ENCODE results near the gene CXCR6. TPM values are rescaled to one million over a fixed set of nuclear protein-coding genes. Genes with fewer than 3 reads are reported as not detected.

The CXCR6 gene
- total RNA-seq, 4 donors from 2014 or later = 0.44 to 1.6 (median 0.72) TPM; not detected in 1

DNA sequence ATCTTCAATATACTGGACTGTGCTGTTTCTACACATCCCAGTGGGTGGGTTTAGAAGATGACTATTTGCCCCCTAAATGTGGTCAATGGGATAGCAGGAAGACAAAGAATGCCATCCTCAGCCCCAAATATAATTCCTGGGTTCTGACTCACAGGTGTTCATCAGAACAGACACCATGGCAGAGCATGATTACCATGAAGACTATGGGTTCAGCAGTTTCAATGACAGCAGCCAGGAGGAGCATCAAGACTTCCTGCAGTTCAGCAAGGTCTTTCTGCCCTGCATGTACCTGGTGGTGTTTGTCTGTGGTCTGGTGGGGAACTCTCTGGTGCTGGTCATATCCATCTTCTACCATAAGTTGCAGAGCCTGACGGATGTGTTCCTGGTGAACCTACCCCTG, 3.0 kb downstream of the CXCR6 start:
- no peak for TF ChIP-seq CTCF (IDR thresholded peaks at IDR 0.05)
- TF ChIP-seq POLR2A (IDR thresholded peaks at IDR 0.05) = no peak
- intact Hi-C loops (cut with DNase I; ENCODE audit: low total_unique reads) = no loop called here
- DNase-seq (ENCODE audit: low spot score in 2 of 2) = peak in 1 of 2 donors; percentile 17
- no peak overlapping the region for H3K4me3 ChIP-seq (ENCODE audit: low read depth, poor library complexity, severe bottlenecking)
- WGBS, 2 donors = 100% methylated on average over 1 of the region's 1 CpG

DNA sequence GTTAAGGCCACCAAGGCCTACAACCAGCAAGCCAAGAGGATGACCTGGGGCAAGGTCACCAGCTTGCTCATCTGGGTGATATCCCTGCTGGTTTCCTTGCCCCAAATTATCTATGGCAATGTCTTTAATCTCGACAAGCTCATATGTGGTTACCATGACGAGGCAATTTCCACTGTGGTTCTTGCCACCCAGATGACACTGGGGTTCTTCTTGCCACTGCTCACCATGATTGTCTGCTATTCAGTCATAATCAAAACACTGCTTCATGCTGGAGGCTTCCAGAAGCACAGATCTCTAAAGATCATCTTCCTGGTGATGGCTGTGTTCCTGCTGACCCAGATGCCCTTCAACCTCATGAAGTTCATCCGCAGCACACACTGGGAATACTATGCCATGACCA, 3.6 kb downstream of the CXCR6 start:
- no peak for DNase-seq (ENCODE audit: low spot score in 2 of 2)
- no peak overlapping the region for H3K4me3 ChIP-seq (ENCODE audit: low read depth, poor library complexity, severe bottlenecking)
- TF ChIP-seq POLR2A (IDR thresholded peaks at IDR 0.05) (no peak), CTCF (IDR thresholded peaks at IDR 0.05) (no peak)
- intact Hi-C loops (cut with DNase I; ENCODE audit: low total_unique reads) = no loop called here
- WGBS, 2 donors = 78 to 98% methylated on average over 3 of the region's 3 CpGs

GRCh38 chr3:45947361-45947760, 4.1 kb downstream of the CXCR6 start:
- intact Hi-C loops (cut with DNase I; ENCODE audit: low total_unique reads) = no loop called here
- TF ChIP-seq POLR2A (IDR thresholded peaks at IDR 0.05) (no peak), CTCF (IDR thresholded peaks at IDR 0.05) (no peak)
- H3K4me3 ChIP-seq (ENCODE audit: low read depth, poor library complexity, severe bottlenecking) = no peak overlapping the region
- DNase-seq (ENCODE audit: low spot score in 2 of 2) = no peak
- WGBS, 2 donors = 92 to 95% methylated on average over 3 of the region's 3 CpGs

- intact Hi-C loops (cut with DNase I; ENCODE audit: low total_unique reads) = no loop called here
- no peak for DNase-seq (ENCODE audit: low spot score in 2 of 2)
Measured at GRCh38 chr3:45948311-45948781, 5.1 kb downstream of the CXCR6 start.

DNA sequence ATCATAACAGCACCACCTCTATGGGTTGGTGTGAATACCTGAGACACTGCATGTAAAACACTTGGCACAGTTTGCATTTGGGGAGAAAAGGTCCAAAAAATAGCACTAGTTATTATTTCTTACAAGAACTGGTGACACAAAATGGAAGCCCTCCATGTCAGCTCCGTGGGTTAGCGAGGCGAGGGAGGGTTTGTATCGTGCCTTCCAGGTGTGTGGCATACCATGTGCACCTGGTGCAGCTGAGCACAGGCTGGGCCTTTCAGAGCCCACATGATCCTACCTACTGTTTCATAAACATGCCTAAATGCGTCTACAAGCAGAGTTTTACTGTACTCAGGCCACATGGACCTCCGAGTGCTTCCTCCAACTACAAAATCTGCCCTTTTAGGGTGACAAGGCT, 5.6 kb downstream of the CXCR6 start:
- H3K4me3 ChIP-seq (ENCODE audit: low read depth, poor library complexity, severe bottlenecking) = no peak overlapping the region
- 91 to 94% methylated on average over 6 of the region's 6 CpGs for WGBS, 2 donors
- DNase-seq (ENCODE audit: low spot score in 2 of 2) = peak in 1 of 2 donors; percentile 63
- TF ChIP-seq POLR2A (IDR thresholded peaks at IDR 0.05) (no peak), CTCF (IDR thresholded peaks at IDR 0.05) (no peak)
- intact Hi-C loops (cut with DNase I; ENCODE audit: low total_unique reads) = no loop called here

More at GRCh38 chr3:45948311-45948781, 5.1 kb downstream of the CXCR6 start:
- TF ChIP-seq POLR2A (IDR thresholded peaks at IDR 0.05) (no peak), CTCF (IDR thresholded peaks at IDR 0.05) (no peak)
- 70 to 75% methylated on average over 6 of the region's 6 CpGs for WGBS, 2 donors
- no peak overlapping the region for H3K4me3 ChIP-seq (ENCODE audit: low read depth, poor library complexity, severe bottlenecking)

DNA sequence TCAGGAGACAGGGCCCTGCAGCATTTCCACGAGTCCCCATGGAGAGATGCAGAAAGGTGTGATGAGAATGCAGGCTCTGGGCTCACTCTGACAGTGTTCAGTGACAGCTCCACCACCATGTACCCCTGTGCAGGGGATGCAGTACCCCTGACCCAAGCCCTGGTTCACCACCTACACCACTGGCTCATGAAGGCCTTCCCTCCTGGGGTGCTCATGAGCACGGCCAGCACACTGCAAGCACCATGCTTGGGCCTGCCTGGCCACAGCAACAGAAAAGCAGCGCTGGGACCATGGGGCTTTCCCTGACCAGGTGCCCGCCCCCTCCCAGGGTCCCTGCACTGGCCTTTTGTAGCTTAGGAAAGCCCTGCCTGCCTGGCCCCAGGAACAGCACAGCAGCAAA, 6.2 kb downstream of the CXCR6 start:
- WGBS, 2 donors = 94% methylated on average over 4 of the region's 4 CpGs
- TF ChIP-seq POLR2A (IDR thresholded peaks at IDR 0.05) (no peak), CTCF (IDR thresholded peaks at IDR 0.05) (no peak)
- peak in 1 of 2 donors; percentile 74 for DNase-seq (ENCODE audit: low spot score in 2 of 2)
- intact Hi-C loops (cut with DNase I; ENCODE audit: low total_unique reads) = no loop called here
- no peak overlapping the region for H3K4me3 ChIP-seq (ENCODE audit: low read depth, poor library complexity, severe bottlenecking)

Data from lower leg skin (tissue), 4 donors.